ENCODE results near the gene LAT.
"Not testable (repeated sequence)": the region's sequence is repeated elsewhere in the genome, so short reads cannot be mapped to it uniquely, and the experiment has no call there.

The LAT gene

DNA sequence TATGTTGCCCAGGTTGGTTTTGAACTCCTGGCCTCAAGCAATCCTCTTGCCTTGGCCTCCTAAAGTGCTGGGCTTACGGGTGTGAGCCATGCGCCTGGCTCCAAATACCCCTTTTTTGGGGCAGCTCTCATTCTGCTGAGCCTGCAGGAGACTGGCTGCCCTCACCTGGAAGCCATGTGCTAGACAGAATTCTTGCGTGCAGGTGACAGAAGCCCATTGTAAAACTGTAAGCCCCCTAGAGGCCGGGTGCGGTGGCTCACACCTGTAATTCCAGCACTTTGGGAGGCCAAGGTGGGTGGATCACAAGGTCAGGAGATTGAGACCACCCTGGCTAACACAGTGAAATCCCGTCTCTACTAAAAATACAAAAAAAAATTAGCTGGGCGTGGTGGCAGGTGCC is 4.5 kb upstream of the LAT start:
- not testable (repeated sequence) for DNase-seq

DNA sequence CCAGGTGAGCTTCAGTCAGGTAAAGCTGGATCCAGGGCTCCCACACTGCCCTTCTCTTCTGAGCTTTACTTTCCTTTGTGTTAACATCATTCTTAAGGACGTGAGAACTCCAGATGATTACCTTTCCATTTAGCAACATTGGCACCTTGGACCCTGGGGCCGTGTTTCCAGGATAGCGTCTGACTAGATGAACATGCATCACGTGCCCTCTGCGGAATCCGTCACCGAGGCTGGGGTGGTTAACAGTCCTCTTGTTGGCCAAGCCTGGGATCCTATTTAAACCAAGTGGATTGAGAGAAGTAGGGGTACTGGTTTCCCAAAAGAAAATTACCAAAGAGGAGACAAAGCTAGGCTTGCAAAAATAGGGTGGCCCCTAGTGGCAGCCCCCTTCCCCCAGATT is 3.9 kb upstream of the LAT start:
- no peak for DNase-seq

DNA sequence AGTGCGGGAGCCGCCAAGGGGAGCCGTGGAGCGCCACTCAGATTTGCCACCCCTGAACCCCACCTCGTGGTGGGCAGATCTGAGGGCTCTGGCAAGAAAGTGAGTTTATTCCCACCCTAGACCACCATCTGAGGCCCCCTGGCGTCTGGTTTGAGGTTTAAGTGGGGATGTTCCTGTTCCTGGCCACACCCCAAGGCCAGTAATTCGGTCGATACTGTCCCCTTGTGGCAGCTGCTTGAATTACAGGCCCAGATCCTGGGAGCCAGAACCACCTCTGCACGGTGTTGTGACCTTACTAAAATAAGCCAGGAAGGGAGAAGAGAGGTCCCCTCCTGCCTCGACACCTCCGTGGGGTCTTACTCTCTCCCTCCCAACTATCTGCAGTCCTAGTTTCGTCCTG is 3.3 kb upstream of the LAT start:
- DNase-seq: peak; percentile 72

DNA sequence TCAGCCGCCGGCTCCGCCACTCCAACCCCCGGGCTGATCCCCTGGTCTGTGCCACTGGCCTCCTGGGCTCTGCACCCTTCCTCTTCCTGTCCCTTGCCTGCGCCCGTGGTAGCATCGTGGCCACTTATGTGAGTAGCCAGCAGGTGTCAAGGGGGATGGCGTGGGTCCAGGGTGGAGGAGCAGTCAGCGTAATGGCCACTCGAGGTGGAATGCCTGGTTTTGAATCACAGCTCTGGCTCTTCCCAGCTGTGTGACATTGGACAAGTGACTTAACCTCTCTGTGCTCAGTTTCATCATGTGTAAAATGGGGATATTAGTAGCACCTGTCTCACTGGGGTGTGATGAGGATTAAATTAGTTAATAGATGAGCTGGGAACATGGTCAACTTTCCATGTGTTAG is 2.4 kb upstream of the LAT start:
- no peak for DNase-seq

DNA sequence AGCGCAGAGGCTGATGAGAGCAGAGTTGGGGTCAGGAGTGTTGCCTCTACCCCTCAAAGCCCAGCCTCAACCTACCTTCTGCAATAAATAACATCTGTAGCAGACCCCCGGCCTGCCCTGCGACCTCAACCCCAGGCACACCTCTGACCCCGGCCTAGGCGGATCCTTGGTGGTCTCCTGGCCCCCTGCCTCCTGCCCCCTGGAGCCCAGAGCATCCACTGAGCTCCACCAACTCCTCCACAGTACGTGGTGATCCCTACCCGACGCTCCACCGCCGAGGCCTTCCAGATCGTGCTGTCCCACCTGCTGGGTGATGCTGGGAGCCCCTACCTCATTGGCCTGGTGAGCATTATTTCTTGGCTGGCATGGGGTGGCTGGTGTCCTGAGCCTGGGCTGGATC is 1.9 kb upstream of the LAT start:
- DNase-seq: no peak

DNA sequence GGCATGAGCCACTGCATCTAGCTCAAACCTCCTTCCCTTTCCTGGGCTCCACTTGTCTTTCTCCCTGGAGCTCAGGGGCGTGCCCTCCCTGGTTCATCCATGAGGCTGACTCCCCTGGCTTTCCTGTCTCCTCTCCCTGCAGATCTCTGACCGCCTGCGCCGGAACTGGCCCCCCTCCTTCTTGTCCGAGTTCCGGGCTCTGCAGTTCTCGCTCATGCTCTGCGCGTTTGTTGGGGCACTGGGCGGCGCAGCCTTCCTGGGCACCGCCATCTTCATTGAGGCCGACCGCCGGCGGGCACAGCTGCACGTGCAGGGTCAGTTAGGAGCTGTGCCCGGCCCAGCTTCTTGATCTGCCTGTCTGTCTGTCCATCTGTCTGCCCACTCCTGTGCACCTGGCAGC is 1.2 kb upstream of the LAT start:
- DNase-seq: no peak

DNA sequence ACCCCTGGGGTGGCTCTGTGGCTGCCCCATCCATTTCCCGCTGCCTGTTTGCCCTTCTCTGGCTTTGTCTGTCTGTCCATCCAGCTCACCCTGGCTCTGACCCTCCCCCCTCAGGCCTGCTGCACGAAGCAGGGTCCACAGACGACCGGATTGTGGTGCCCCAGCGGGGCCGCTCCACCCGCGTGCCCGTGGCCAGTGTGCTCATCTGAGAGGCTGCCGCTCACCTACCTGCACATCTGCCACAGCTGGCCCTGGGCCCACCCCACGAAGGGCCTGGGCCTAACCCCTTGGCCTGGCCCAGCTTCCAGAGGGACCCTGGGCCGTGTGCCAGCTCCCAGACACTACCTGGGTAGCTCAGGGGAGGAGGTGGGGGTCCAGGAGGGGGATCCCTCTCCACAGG is 761 bp upstream of the LAT start:
- no peak for DNase-seq

DNA sequence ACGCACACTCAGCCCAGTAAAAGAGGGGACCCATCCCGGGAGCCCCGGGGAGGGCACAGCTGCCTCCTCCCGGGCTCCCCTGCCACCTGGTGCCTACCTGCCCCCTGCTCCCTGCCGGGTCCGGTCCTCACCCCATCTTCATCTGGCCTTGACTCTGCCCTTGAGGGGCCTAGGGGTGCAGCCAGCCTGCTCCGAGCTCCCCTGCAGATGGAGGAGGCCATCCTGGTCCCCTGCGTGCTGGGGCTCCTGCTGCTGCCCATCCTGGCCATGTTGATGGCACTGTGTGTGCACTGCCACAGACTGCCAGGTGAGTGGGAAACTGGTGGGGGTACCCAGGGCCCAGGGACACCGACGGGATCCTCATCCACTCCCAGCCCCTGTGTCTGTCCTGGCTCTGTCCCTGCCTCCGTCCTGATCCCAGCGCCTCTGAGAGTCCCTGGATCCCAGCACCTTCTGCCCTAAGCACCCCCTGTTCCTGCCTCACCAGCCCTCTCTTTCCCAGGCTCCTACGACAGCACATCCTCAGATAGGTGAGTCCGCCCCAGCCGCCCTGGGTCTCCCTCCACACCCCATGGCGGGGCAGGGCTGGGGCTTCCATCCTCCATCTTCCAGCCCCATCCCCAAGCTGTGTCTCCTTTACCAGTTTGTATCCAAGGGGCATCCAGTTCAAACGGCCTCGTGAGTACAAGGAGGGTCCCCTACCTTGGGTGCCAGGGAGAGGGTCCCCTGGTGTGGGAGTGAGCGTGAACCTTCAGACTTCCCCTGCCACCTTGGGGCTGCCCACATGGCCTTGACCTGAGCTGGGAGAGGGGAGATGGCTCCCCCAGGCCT is 574 bp downstream of the LAT start:
- no peak for DNase-seq

DNA sequence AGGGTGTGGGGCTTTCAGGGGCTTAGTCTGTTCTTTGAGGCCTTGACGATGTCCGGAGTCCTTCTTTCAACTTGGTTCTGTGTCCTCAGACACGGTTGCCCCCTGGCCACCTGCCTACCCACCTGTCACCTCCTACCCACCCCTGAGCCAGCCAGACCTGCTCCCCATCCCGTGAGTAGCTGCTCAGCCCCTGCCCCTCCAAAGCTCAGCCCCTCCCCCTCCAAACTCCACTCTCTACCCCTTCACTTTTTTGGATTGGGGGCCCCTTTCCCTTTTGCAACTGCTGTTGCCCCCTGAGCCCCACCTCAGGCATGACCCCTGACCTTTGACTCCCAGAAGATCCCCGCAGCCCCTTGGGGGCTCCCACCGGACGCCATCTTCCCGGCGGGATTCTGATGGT is 1.2 kb downstream of the LAT start:
- no peak for DNase-seq

DNA sequence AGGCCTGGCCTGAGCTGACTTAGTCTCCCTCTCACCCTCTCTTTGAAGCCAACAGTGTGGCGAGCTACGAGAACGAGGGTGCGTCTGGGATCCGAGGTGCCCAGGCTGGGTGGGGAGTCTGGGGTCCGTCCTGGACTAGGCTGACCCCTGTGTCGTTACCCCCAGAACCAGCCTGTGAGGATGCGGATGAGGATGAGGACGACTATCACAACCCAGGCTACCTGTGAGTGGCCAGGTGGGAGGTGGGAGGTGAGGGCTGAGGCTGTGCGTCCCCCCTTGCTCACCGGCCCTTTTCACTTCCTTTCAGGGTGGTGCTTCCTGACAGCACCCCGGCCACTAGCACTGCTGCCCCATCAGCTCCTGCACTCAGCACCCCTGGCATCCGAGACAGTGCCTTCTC is 1.6 kb downstream of the LAT start:
- DNase-seq: peak; percentile 47

DNA sequence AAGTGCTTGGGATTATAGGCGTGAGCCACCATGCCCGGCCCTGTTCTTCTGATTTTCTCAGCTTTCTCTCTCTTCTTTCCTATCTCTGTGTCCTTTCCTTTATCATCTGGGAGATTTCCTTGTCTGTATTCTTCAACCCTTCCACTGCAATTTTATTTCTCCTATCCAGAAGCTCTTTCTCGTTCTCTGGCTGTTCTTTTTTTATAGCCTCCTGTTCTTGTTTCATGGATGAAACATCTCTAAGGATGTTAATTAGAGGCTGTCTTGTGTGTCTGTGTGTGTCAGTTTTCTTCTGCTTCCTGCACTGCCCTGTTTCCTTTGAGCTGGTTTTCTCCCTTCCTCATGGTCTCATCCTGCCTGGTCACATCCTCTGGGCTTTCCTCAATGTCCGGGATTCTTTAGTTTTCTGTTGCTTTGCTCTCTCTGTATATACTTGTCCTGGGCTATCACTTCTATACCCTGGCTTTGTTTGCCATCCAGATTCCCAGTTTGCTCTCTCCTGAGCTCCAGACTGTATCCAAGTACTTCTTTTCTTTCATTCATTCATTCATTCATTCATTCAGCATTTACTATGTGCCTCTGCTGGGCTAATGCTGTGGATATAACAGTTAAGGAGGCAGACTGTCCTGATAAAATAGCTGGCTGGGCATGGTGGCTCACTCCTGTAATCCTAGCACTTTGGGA is 2.5 kb downstream of the LAT start:
- no peak for DNase-seq

DNA sequence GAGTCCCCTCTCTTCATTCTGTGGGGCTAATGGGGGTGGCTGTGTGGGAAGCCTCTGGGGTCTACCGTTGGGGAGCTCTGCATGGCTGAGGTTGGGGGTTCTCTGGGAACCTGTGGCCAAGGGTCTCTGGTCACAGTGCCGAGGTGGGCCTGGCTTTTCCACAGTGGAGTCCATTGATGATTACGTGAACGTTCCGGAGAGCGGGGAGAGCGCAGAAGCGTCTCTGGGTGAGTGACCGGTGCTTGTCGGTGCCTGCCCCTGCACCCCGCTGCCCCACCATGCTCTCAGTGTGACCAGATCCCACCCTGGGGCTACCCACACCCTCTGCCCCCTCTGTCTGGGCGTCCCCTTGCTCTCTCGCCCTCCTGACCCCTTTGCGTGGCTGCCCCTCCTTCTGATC is 4.5 kb downstream of the LAT start:
- no peak for DNase-seq

DNA sequence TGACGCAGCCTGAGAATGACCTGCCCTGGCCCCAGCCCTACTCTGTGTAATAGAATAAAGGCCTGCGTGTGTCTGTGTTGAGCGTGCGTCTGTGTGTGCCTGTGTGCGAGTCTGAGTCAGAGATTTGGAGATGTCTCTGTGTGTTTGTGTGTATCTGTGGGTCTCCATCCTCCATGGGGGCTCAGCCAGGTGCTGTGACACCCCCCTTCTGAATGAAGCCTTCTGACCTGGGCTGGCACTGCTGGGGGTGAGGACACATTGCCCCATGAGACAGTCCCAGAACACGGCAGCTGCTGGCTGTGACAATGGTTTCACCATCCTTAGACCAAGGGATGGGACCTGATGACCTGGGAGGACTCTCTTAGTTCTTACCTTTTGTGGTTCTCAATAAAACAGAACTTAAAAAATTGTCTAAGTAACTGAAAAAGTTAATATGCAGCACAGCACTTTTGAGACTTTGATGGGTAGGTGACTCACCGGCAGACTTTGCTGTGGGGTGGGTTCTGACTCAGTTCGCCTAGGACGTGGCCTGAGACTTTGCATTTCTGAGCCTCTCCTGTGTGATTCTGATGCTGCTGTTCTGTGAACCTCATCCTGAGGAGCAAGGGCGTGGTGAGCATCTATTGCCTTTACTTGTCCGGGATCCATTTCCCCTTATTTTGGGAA is 5.7 kb downstream of the LAT start:
- peak; percentile 84 for DNase-seq

DNA sequence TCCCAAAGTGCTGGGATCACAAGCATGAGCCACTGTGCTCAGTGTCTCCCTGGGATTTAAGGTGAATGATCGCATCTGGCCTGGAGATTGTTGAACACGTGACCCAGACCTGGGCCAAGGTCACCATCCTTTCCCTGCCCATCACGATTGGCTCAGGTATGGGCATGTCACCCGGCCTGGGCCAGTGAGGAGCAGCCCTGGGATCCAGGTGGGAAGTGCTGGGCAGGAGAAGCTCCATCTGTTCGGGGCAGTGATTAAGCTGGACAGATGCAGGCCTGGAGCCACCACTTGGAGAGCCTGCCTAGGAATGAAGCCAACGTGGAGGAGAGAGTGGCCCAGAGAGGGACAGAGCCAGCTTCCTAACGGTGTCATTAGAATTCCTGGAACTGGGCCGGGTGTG is 6.8 kb downstream of the LAT start:
- no peak for DNase-seq

DNA sequence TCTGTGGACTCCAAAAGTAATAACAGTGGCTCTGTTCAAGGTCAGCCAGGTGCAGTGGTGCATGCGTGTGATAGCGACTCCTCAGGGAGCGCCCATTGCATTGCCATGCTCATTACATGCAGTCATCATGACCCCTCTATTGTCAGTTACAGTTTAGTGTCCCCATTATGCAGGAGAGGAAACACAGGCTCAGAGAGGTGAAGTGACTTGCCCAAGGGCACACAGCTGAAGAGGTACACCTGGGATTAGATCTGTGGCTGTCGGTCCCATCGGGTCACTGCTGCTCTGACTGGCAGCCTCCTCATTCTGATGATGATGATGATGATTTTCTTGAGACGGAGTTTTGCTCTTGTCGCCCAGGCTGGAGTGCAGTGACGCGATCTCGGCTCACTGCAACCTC is 7.6 kb downstream of the LAT start:
- DNase-seq: no peak

DNA sequence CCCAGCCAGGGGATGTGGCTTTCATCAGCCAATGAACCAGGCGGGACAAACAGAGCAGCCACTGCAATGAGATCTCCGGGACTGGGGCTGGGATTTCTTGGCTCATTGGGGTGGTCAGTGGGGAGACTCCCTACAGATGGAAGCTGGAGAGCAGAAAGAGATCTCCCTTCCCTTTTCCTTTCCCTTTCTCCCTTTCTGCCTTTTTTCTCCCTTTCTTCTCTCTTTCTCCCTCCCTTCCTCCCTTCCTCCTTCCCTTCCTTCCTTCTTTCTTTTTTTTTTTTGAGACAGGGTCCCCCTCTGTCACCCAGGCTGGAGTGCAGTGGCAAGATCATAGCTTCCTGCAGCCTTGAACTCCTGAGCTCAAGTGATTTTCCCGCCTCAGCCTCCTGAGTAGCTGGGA is 14.0 kb downstream of the LAT start:
- DNase-seq: no peak

DNA sequence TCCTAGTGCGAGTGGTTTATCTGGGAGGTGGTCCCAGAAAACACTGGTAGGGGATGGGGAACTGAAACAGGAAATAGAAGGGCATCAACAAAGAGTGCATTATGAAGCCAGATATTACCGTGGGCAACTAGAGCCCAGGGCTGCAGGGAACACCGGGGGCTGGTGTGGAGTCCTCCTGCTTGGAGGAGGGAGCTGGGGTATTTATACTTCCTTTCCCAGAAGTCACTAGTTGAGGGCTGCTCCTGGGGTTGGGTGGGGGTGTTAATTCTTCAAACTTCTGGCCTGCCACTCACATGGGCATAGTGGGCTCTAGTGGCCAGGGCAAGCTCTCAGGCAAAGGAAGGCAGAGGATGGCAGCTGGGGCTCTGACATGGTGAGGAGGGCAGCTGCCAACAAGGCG is 14.7 kb downstream of the LAT start:
- no peak for DNase-seq

DNA sequence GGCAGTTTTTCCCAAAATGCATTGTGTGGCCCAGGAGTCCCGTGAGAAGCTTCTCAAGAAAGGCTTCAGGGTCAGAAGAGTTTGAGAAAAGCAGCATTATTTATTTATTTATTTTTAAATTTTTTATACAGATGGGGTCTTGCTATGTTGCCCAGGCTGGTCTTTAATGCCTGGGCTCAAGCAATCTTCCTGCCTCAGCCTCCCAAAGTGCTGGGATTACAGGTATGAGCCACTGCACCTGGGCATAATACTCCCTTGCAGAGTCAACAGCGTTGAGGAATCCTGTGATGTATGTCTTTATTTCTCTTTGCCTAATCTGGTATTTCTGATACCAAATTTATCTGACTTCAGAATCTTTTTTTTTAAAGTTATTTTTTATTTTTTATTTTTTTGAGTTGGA is 15.2 kb downstream of the LAT start:
- no peak for DNase-seq

DNA sequence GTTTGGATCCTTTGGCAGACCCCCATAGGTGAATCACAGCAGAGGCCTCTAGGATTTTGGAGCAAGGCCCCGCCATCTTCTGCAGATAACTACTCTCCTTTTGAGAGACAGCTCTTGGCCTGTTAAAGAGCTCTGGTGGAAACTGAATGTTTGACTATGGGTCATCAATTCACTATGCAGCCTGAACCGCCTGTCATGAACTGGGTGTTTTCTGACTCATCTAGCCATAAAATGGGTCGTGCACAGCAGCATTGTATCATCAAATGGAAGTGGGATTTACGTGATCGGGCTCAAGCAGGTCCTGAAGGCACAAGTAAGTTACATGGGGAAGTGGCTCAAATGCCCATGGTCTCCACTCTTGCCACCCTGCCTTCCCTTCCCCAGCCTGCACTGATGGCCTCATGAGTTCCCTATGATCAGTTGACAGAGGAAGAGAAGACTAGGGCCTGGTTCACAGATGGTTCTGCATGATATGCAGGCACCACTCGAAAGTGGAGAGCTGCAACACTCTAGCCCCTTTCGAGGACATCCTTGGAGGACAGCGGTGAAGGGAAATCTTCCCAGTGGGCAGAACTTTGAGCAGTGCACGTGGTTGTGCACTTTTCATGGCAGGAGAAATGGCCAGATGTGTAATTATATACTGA is 19.8 kb downstream of the LAT start:
- DNase-seq: not testable (repeated sequence)

DNA sequence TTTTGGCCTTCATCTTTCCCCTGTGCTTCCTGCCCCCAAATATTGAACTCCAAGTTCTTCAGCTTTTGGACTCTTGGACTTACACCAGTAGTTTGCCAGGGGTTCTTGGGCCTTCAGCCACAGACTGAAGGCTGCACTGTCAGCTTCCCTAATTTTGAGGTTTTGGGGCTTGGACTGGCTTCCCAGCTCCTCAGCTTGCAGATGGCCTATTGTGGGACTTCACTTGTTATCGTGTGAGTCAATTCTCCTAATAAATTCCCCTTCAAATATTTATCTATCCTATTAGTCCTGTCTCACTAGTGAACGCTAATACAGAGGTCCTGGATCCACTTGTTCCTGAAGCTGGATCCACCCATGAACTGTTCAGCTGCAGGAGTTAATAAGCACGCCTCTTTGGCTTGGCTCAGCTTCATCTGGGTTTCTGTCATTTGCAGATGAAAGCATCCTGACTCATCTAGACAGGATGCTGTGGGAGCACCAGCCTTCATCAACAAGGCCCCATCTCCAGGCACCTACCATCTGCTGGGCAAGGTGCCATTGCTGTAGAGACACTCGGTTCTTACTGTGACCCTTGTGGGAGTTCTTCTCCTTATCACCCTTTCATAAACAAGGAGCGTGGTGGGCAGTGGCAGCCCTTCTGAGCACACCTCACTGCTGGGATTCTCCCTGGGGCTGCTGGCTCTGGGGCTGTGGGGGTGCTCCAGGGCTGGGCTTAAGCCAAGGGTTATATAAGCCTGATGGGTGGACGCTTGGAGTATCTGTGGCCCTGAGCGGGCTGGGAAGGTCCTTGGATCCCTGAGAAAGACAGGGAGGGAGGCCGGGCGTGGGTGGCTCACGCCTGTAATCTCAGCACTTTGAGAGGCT is 23.1 kb downstream of the LAT start:
- DNase-seq: peak; percentile 84

DNA sequence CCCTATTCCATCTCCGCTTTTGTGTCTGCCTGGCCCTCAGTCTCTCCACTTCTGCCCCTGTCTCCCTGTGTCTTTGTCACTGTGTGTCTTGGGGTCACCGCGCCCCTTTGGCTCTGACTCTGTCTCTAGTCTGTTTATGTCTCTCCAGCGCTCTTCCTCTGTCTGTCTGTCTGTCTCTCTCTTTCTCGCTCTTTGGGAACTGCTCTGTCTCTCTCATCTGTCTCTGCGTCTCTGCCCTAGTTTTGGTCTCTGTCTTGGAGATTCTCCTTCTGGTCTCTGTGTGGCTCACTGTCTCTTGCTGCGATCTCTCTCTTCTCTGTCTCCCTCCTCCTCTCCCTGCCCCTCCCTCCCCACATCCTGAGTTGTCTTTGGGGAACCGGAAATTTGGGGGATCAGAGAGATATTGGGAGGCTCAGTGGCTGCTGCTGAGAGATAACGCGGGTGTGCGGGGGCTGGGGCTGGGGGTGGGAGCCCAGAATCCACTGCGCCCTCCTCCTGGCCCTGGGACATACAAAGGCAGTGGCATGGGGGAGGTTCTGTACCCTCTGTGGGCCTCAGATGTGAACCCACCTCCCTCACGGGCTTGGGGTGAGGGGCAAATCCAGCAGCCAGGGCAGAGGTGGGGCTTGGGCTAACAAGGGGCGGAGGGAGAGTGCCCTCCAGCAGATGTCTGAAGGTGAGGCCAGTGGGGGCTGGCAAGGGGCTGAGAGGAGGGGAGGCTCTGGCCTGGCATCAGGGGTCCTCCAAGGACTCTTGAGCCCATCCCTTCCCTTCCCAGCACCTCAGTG is 24.4 kb downstream of the LAT start:
- DNase-seq: peak; percentile 72

DNA sequence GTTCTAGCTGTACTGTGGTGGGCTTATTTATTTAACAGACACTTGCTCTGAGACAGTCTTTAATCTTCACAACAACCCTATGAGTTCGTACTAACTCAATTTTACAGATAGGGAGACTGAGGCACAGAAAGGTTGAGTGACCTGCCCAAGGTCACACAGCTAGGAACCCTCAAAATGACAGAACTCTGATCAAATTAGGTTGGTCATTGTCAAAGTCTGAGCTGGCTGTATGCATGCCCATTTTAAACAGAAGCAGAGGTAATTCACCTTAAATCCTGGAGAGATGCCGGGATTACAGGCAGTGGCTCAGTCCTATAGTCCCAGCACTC is 24.9 kb downstream of the LAT start:
- DNase-seq: no peak

Measured in stimulated activated CD4-positive, alpha-beta T cell treated with anti-CD3 and anti-CD28 coated beads, Interleukin-15, amount 100 ng/mL, for 24 hours (primary cell).